Measurements from ENCODE around the gene GOLGA8R.
"Not testable (repeated sequence)": the region's sequence is repeated elsewhere in the genome, so short reads cannot be mapped to it uniquely, and the experiment has no call there.

- TF ChIP-seq E2F6 (IDR thresholded peaks at IDR 0.05; ENCODE audit: borderline replicate concordance in 1 of 2, extremely low read depth in 1 of 2, insufficient read depth in 1 of 2, insufficient read length in 1 of 2, low read depth in 1 of 2, low read length in 1 of 2, poor library complexity in 1 of 2, severe bottlenecking in 1 of 2); NFYB (IDR thresholded peaks at IDR 0.05; ENCODE audit: extremely low read depth, insufficient read length); HMG20A (CRISPR knock-in tag; conservative IDR thresholded peaks at IDR 0.05); CHD1 (IDR thresholded peaks at IDR 0.05; ENCODE audit: low read length); CTCF (IDR thresholded peaks at IDR 0.05 in 2 of 3, conservative IDR thresholded peaks at IDR 0.05 in 1 of 3; ENCODE audit: insufficient read depth in 2 of 3, low read depth in 1 of 3, low read length in 3 of 3); REST (IDR thresholded peaks at IDR 0.05; ENCODE audit: borderline replicate concordance); REST (CRISPR knock-in tag; IDR thresholded peaks at IDR 0.05; ENCODE audit: low read depth): not testable (repeated sequence)
Observed at GRCh38 chr15:30376375-30377081, 37.5 kb downstream of the GOLGA8R start.
